GM19239 (cell line): ENCODE data around the gene KBTBD13.
"Not testable (repeated sequence)": the region's sequence is repeated elsewhere in the genome, so short reads cannot be mapped to it uniquely, and the experiment has no call there.

ENCODE experiments used
- DNase-seq: peaks from one replicate; pipeline ENCODE4 v3.0.0; 2011; ENCODE audit warnings: low spot score; ENCODE audit not compliant: insufficient read length
- FAIRE-seq: peaks from 2 replicates; lab custom pipeline; 2011; peaks lifted over from hg19 to GRCh38; lab: Jason Lieb, UNC

The KBTBD13 gene

GRCh38 chr15:65076486-65077290, at the start of gene KBTBD13:
Gene KBTBD13 (plus strand): TSS chr15:65076746. CDS start chr15:65076816, 70 bp downstream.
- DNase-seq: no peak
- FAIRE-seq: no peak

GRCh38 chr15:65026756-65027155, 49.8 kb upstream of the KBTBD13 start:
- FAIRE-seq: no peak
- no peak for DNase-seq

- DNase-seq (no peak), FAIRE-seq (no peak)
Observed at GRCh38 chr15:65027593-65027992, 49.0 kb upstream of the KBTBD13 start.

- FAIRE-seq (peak; percentile 14), DNase-seq (no peak)
Observed at GRCh38 chr15:65028338-65028737, 48.2 kb upstream of the KBTBD13 start.

- DNase-seq (peak; percentile 92), FAIRE-seq (peak; percentile 28)
Observed at GRCh38 chr15:65028921-65029735, 47.4 kb upstream of the KBTBD13 start, which contains the start of gene MTFMT. Gene MTFMT (minus strand): TSS chr15:65029639. CDS start chr15:65029613, 26 bp downstream.

GRCh38 chr15:65029736-65030208, 46.8 kb upstream of the KBTBD13 start:
- no peak for DNase-seq
- no peak for FAIRE-seq

- FAIRE-seq: no peak
- no peak for DNase-seq
Observed at GRCh38 chr15:65032801-65033537, 43.6 kb upstream of the KBTBD13 start.

GRCh38 chr15:65033659-65034269, 42.8 kb upstream of the KBTBD13 start:
- peak; percentile 82 for FAIRE-seq
- DNase-seq: no peak

GRCh38 chr15:65034719-65035118, 41.8 kb upstream of the KBTBD13 start:
- DNase-seq: no peak
- FAIRE-seq: no peak

GRCh38 chr15:65037309-65037708, 39.2 kb upstream of the KBTBD13 start:
- no peak for DNase-seq
- FAIRE-seq: no peak

GRCh38 chr15:65038428-65038827, 38.1 kb upstream of the KBTBD13 start:
- DNase-seq: no peak
- no peak for FAIRE-seq

GRCh38 chr15:65038836-65039235, 37.7 kb upstream of the KBTBD13 start:
- DNase-seq: no peak
- FAIRE-seq: no peak

GRCh38 chr15:65040461-65040860, 36.1 kb upstream of the KBTBD13 start:
- DNase-seq (no peak), FAIRE-seq (no peak)

- DNase-seq: no peak
- no peak for FAIRE-seq
Observed at GRCh38 chr15:65041787-65042186, 34.8 kb upstream of the KBTBD13 start.

- DNase-seq (no peak), FAIRE-seq (no peak)
Observed at GRCh38 chr15:65042776-65043327, 33.7 kb upstream of the KBTBD13 start.

GRCh38 chr15:65044218-65044617, 32.3 kb upstream of the KBTBD13 start:
- DNase-seq, FAIRE-seq: not testable (repeated sequence)

- DNase-seq (no peak), FAIRE-seq (no peak)
Observed at GRCh38 chr15:65044724-65045481, 31.6 kb upstream of the KBTBD13 start, which contains the start of gene SLC51B. Gene SLC51B (plus strand): TSS chr15:65045387. CDS start chr15:65050005, 4,618 bp downstream.

GRCh38 chr15:65048241-65048640, 28.3 kb upstream of the KBTBD13 start:
- no peak for FAIRE-seq
- DNase-seq: no peak

- peak; percentile 91 for DNase-seq
- peak; percentile 86 for FAIRE-seq
Observed at GRCh38 chr15:65049418-65049840, 27.1 kb upstream of the KBTBD13 start.
